ENCODE measurements around the gene MEIS2.

GRCh38 chr15:37059086-37059485, 41.3 kb downstream of the MEIS2 start:
- TF ChIP-seq CTCF (IDR thresholded peaks at IDR 0.05) (no peak), POLR2A (IDR thresholded peaks at IDR 0.05) (no peak), POLR2AphosphoS5 (IDR thresholded peaks at IDR 0.05; ENCODE audit: insufficient read depth in 1 of 2, low read depth in 1 of 2) (peak in 1 of 2 donors; percentile 74)

All from vagina (tissue), 2 donors.